ENCODE data around the gene LDHAL6B.

DNA sequence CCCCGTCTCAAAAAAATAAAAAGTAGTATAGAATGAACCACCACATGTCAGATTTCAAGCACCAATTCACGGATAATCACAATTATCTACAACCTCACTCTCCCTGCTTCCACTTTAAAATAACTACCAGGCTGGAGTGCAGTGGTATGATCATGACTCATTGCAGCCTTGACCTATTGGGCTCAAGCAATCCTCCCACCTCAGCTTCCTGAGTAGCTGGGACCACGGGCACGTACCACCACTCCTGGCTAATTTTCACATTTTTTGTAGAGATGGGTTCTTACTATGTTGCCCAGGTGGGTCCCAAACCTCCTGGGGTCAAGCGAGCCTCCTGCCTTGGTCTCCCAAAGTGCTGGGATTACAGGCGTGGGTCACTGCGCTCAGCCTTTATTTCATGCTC lies 38.1 kb upstream of the LDHAL6B start:
- TF ChIP-seq, protein P1, sequence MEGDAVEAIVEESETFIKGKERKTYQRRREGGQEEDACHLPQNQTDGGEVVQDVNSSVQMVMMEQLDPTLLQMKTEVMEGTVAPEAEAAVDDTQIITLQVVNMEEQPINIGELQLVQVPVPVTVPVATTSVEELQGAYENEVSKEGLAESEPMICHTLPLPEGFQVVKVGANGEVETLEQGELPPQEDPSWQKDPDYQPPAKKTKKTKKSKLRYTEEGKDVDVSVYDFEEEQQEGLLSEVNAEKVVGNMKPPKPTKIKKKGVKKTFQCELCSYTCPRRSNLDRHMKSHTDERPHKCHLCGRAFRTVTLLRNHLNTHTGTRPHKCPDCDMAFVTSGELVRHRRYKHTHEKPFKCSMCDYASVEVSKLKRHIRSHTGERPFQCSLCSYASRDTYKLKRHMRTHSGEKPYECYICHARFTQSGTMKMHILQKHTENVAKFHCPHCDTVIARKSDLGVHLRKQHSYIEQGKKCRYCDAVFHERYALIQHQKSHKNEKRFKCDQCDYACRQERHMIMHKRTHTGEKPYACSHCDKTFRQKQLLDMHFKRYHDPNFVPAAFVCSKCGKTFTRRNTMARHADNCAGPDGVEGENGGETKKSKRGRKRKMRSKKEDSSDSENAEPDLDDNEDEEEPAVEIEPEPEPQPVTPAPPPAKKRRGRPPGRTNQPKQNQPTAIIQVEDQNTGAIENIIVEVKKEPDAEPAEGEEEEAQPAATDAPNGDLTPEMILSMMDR (IDR thresholded peaks at IDR 0.05; ENCODE audit: insufficient read depth, low read length): no peak
- no peak for TF ChIP-seq POLR2AphosphoS5 (IDR thresholded peaks at IDR 0.05; ENCODE audit: low read depth)
- TF ChIP-seq, protein P2, sequence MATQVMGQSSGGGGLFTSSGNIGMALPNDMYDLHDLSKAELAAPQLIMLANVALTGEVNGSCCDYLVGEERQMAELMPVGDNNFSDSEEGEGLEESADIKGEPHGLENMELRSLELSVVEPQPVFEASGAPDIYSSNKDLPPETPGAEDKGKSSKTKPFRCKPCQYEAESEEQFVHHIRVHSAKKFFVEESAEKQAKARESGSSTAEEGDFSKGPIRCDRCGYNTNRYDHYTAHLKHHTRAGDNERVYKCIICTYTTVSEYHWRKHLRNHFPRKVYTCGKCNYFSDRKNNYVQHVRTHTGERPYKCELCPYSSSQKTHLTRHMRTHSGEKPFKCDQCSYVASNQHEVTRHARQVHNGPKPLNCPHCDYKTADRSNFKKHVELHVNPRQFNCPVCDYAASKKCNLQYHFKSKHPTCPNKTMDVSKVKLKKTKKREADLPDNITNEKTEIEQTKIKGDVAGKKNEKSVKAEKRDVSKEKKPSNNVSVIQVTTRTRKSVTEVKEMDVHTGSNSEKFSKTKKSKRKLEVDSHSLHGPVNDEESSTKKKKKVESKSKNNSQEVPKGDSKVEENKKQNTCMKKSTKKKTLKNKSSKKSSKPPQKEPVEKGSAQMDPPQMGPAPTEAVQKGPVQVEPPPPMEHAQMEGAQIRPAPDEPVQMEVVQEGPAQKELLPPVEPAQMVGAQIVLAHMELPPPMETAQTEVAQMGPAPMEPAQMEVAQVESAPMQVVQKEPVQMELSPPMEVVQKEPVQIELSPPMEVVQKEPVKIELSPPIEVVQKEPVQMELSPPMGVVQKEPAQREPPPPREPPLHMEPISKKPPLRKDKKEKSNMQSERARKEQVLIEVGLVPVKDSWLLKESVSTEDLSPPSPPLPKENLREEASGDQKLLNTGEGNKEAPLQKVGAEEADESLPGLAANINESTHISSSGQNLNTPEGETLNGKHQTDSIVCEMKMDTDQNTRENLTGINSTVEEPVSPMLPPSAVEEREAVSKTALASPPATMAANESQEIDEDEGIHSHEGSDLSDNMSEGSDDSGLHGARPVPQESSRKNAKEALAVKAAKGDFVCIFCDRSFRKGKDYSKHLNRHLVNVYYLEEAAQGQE (IDR thresholded peaks at IDR 0.05; ENCODE audit: insufficient replicate concordance, low read depth): no peak

All from HL-60 (cell line).